Upper lobe of left lung (tissue), 6 donors: ENCODE data around the gene ADGRG1. TPM values are rescaled to one million over a fixed set of nuclear protein-coding genes. Genes with fewer than 3 reads are reported as not detected.
A peak's percentile ranks its signal among the peaks of the same experiment; 100 is the strongest.

ENCODE experiments used
- ATAC-seq, 2 donors: fragments of 200-7000 bp; cut with Tn5 transposase; one replicate each; pipeline ENCODE4 v1.9.1; 2022; ENCODE audit warnings: mild to moderate bottlenecking in 2 of 2, moderate library complexity in 2 of 2; ENCODE audit not compliant: low FRiP score in 2 of 2
- DNase-seq, 2 donors: peaks; one replicate each; pipeline ENCODE4 v3.0.0-alpha.2; 2019 to 2020
- H3K27ac ChIP-seq, 4 donors: fragments of 200-600 bp; sonication (generic); one replicate each; pipeline ENCODE4 v1.5.1; 2016 to 2019
- H3K27me3 ChIP-seq, 4 donors: fragments of 200-600 bp; sonication (generic); one replicate each; pipeline ENCODE4 v1.5.1; 2017 to 2019
- H3K36me3 ChIP-seq, 4 donors: fragments of 200-600 bp; sonication (generic); one replicate each; pipeline ENCODE4 v1.5.1; 2016 to 2019
- H3K4me1 ChIP-seq, 4 donors: fragments of 200-600 bp; sonication (generic); one replicate each; pipeline ENCODE4 v1.5.1; 2018 to 2019
- H3K4me3 ChIP-seq, 4 donors: fragments of 200-600 bp; sonication (generic); one replicate each; pipeline ENCODE4 v1.5.1; 2017 to 2019; ENCODE audit warnings: mild to moderate bottlenecking in 2 of 4, moderate library complexity in 1 of 4
- H3K9me3 ChIP-seq, 4 donors: fragments of 200-600 bp; sonication (generic); one replicate each; pipeline ENCODE4 v1.5.1; 2018 to 2019
- EP300 ChIP-seq, 4 donors: sonication (generic); formaldehyde crosslinking; IDR thresholded peaks; one replicate each; pipeline ENCODE4 v1.5.1; 2017; ENCODE audit warnings: antibody characterized with exemption in 4 of 4, control low read depth in 2 of 4
- POLR2A ChIP-seq, 4 donors: fragments of 450-650 bp; IDR thresholded peaks; one replicate each; pipeline ENCODE4 v1.5.1; 2016 to 2017; ENCODE audit warnings: antibody characterized with exemption in 4 of 4, mild to moderate bottlenecking in 2 of 4
- POLR2AphosphoS5 ChIP-seq, 2 donors: sonication (generic); formaldehyde crosslinking; IDR thresholded peaks; one replicate each; pipeline ENCODE4 v1.5.1; 2017; ENCODE audit warnings: antibody characterized with exemption in 2 of 2
- WGBS, 2 donors: methylation state at CpG; one replicate each; pipeline ENCODE4 v1.1.5; 2017 to 2018; 5-methylcytosine and 5-hydroxymethylcytosine counted together
- total RNA-seq, 6 donors: library from RNA; depleted of rRNA in 4 of 6; stranded (reverse); fragments of >200 nt in 4 of 6; gene quantifications; one replicate each; pipeline versions ENCODE4 v1.1.0 to v1.2.1, GENCODE V29; 2016 to 2021
- TF ChIP-seq, protein P1 (sequence below), 6 experiments: fragments of 450-650 bp in 4 of 6; fragments of 200-600 bp in 2 of 6; sonication (generic) in 2 of 6; IDR thresholded peaks; one replicate each; pipeline ENCODE4 v1.5.1; 2016 to 2019; ENCODE audit warnings: antibody characterized with exemption in 6 of 6
- donor health status: DM: no; HTN: no; CAD: no; lungs with moderate emphysema.
- donor health status: DM: no; HTN: yes; CAD: no; lungs with severe emphysema.

ADGRG1 gene
- total RNA-seq, 6 donors from 2014 or later: 34.6 to 89.3 (median 40.4) TPM

DNA sequence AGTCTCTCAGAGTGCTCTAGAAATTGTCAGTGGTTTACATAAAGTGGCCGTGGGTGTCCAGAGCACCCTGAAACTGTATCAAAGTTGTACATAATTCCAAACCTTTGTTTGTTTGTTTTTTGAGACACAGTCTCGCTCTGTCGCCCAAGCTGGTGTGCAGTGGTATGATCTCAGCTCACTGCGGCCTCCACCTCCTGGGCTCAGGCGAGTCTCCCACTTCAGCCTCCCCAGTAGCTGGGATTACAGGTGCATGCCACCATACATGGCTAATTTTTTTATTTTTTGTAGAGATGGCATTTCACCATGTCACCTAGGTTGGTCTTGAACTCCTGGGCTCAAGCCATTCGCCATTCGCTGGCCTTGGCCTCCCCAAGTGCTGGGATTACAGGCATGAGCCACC, 24.3 kb upstream of the ADGRG1 start:
- WGBS, 2 donors: 94 to 96% methylated on average over 7 of the region's 7 CpGs
- no peak overlapping the region for H3K4me3 ChIP-seq
- no peaks in the 10 kb centered on the region for H3K9me3 ChIP-seq
- H3K4me1 ChIP-seq: peaks cover 3 to 10% (median 5%) of the 10 kb centered on the region in 4 donors
- H3K27ac ChIP-seq: no peak overlapping the region
- ATAC-seq (no peak), DNase-seq (no peak)
- TF ChIP-seq POLR2AphosphoS5 (IDR thresholded peaks at IDR 0.05) (no peak), EP300 (IDR thresholded peaks at IDR 0.05) (no peak), POLR2A (IDR thresholded peaks at IDR 0.05) (no peak)
- TF ChIP-seq, protein P1, sequence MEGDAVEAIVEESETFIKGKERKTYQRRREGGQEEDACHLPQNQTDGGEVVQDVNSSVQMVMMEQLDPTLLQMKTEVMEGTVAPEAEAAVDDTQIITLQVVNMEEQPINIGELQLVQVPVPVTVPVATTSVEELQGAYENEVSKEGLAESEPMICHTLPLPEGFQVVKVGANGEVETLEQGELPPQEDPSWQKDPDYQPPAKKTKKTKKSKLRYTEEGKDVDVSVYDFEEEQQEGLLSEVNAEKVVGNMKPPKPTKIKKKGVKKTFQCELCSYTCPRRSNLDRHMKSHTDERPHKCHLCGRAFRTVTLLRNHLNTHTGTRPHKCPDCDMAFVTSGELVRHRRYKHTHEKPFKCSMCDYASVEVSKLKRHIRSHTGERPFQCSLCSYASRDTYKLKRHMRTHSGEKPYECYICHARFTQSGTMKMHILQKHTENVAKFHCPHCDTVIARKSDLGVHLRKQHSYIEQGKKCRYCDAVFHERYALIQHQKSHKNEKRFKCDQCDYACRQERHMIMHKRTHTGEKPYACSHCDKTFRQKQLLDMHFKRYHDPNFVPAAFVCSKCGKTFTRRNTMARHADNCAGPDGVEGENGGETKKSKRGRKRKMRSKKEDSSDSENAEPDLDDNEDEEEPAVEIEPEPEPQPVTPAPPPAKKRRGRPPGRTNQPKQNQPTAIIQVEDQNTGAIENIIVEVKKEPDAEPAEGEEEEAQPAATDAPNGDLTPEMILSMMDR (IDR thresholded peaks at IDR 0.05): no peak
- H3K36me3 ChIP-seq: no peaks in the 10 kb centered on the region
- H3K27me3 ChIP-seq: no peaks in the 10 kb centered on the region

DNA sequence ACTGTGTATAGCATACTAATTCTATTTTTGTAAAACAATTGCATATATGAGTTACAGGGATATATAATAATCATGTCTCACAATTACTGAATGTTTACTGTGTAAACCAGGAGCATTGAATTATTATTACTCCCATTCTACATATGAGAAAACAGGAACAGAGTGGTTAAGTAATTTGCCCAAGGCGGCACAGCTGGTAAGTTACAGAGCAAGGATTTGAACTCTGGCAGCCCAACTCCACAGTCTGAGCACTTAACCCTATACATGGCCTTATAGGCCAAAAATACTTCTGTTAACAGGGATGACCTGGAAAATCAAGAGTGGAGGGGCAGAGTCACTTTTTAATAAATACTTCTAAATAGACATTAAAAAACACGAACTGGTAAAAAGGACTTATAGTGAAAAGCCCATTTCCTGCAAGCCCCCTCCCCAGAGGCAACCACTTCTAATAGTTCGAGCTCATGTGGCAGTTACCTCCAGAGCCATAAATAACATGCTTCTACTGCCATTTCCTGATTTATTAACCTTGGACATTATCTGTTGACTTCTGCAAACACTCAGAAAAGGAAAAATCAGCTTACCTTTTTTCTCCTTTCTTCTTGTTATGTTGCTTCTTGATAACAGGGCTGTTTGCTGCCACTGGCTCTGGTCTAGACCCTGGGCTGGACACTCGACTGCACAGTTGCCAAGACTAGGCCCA, 22.1 kb upstream of the ADGRG1 start:
- peaks cover 0 to 16% (median 11%) of the 10 kb centered on the region in 4 donors for H3K4me1 ChIP-seq
- no peaks in the 10 kb centered on the region for H3K36me3 ChIP-seq
- no peaks in the 10 kb centered on the region for H3K27me3 ChIP-seq
- DNase-seq (no peak), ATAC-seq (no peak)
- no peak overlapping the region for H3K4me3 ChIP-seq
- 64 to 78% methylated on average over 4 of the region's 4 CpGs for WGBS, 2 donors
- H3K9me3 ChIP-seq: no peaks in the 10 kb centered on the region
- H3K27ac ChIP-seq: no peak overlapping the region
- TF ChIP-seq, protein P1 (IDR thresholded peaks at IDR 0.05): no peak

DNA sequence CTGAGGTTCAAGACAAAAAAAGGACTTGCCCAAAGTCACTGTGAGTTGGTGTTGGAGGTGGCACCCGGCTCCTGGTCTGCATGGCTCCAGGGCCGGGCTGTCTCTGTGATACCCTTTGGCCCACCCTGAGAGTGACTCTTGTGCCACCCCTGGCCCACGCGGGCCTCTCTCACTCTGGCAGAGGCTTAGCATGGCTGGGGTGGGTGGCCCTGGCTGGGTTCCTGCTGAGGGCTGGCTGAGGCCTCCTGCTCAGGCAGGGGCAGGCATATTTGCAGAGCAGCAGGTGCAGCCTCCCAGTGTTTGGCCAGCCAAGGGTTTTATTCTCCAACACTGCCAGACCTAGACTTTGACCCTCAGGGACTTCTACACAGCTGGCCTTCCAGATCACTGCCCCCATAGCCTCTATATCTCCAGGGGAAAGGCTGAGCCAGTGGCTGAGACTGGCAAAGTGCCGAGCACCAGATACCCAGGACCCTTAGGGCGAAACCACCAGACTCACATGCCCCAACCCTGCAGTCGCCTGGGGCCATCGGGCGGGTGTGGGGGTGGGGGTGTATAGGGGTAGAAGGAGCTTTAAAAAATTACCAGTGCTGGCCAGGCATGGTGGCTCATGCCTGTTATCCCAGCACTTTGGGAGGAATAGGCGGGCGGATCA, 21.5 kb upstream of the ADGRG1 start:
- H3K4me3 ChIP-seq: no peak overlapping the region
- ATAC-seq (peak in 1 of 2 donors; percentile 21), DNase-seq (peak in 1 of 2 donors; percentile 50)
- peaks cover 0 to 16% (median 11%) of the 10 kb centered on the region in 4 donors for H3K4me1 ChIP-seq
- no peaks in the 10 kb centered on the region for H3K27me3 ChIP-seq
- H3K27ac ChIP-seq: no peak overlapping the region
- 83 to 97% methylated on average over 7 to 9 of the region's 11 CpGs for WGBS, 2 donors
- no peaks in the 10 kb centered on the region for H3K36me3 ChIP-seq
- TF ChIP-seq, protein P1 (IDR thresholded peaks at IDR 0.05): no peak
- TF ChIP-seq POLR2A (IDR thresholded peaks at IDR 0.05) (no peak), EP300 (IDR thresholded peaks at IDR 0.05) (no peak), POLR2AphosphoS5 (IDR thresholded peaks at IDR 0.05) (no peak)
- no peaks in the 10 kb centered on the region for H3K9me3 ChIP-seq

DNA sequence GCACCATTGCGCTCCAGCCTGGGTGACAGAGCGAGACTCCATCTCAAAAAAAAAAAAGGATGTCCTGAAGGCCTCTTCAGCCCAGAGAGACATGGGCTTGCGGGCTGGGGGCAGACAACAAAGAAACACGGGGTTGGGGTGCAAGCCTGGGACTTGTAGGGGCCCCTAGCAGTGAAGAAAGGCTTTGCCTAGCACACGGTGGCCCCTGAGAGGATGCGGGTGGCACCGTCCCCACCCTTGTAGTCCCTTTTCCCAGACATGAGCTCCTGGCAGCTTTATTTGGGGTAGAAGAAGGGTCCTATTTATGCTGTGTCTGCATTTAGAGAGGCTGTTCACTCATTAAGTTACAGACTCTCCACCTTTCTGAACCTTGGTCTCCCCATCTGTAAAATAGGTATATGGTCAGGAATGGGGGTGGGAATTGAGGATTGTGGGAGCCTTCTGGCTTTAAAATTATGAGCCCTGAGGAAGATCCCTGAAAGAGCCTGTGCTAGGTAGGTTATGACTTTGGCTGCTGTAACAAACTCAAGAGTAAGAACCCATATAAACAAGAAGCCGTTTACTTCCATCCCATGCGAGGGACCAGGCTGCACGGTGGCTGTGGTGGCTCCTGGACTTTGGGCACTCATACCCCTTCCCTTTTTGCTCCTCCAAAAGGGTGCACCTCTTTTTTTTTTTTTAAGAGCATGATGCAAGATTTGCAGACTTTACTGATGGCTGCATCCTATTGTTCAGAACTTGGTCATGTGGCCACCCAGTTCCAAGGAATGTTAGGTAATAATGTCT, 20.6 kb upstream of the ADGRG1 start:
- Histone ChIP-seq H3K36me3 (no peaks in the 10 kb centered on the region), H3K27ac (no peak overlapping the region), H3K9me3 (no peaks in the 10 kb centered on the region), H3K4me3 (no peak overlapping the region), H3K27me3 (no peaks in the 10 kb centered on the region), H3K4me1 (peaks cover 0 to 16% (median 11%) of the 10 kb centered on the region in 4 donors)
- ATAC-seq (no peak), DNase-seq (no peak)
- TF ChIP-seq POLR2AphosphoS5 (IDR thresholded peaks at IDR 0.05): no peak
- TF ChIP-seq, protein P1 (IDR thresholded peaks at IDR 0.05): no peak
- no peak for TF ChIP-seq EP300 (IDR thresholded peaks at IDR 0.05)
- TF ChIP-seq POLR2A (IDR thresholded peaks at IDR 0.05): no peak
- WGBS, 2 donors: 91% methylated on average over 10 of the region's 10 CpGs
